ENCODE results near the gene PDGFD. TPM values are rescaled to one million over a fixed set of nuclear protein-coding genes. Genes with fewer than 3 reads are reported as not detected.
"Not testable (repeated sequence)": the region's sequence is repeated elsewhere in the genome, so short reads cannot be mapped to it uniquely, and the experiment has no call there.

The PDGFD gene
- total RNA-seq, 1 experiment from 2014 or later, result 2.6 TPM

DNA sequence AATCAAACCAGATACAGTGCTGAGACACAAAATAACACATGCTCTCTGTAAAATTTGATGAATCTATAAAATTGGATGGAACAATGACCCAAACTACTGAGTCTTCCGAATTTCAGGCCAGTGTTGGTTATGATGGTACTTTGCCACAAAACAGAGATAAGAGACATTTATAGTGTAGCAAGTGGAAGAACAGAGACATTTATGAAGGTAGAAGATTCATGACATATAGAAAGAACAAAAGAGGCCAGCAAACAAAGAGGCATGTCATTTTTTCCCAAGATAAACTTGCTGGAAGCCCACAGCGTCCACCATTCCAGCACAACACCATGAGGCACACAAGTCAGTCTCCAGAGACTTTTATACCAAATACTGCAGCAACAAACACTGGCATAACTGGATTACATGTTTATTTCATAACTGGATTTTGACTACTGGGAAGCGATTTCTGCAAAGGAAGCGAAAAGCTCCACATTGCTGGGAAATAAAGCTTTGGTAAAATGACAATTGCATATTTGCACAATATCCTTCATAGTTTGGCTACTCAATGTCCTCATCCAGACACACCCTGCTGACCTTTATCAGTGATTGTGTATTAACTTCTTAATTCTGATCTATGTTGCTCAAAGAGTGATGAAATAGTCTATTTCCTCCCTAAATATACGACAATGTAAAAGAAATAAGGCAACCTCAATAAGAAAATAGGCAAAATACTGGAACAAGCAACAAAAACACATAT lies 110.0 kb downstream of the PDGFD start (continued):
- no peak for TF ChIP-seq TEAD4 (CRISPR knock-in tag; IDR thresholded peaks at IDR 0.05)
- no peak for TF ChIP-seq ZNF121 (CRISPR knock-in tag; IDR thresholded peaks at IDR 0.05)
- no peak for TF ChIP-seq SOX15 (CRISPR knock-in tag; IDR thresholded peaks at IDR 0.05)

DNA sequence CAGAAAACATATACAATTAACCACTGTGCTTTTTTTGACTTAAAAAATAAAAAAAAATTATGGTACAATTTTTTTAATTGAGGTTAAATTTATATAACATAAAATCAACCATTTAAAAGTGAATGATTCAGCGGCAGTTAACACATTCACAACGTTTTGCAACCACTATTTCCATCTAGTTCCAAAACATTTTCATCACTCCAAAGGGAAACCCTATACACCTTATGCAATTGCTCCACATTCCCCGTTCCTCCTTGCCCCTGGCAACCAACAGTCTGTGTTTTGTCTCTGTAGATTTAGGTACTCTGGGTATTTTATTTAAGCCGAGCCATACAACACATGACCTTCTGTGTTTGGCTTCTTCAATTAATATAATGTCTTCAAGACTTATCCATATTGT lies 112.2 kb downstream of the PDGFD start:
- no peaks in the 10 kb centered on the region for H3K27me3 Mint-ChIP-seq (ENCODE audit: low read depth)
- no peak for ATAC-seq
- ChIA-PET POLR2A (no interaction called here), CTCF (no interaction called here)
- TF ChIP-seq TCF7 (CRISPR knock-in tag; IDR thresholded peaks at IDR 0.05; ENCODE audit: low read depth) (no peak), ZNF671 (CRISPR knock-in tag; IDR thresholded peaks at IDR 0.05) (no peak), EMX1 (CRISPR knock-in tag; IDR thresholded peaks at IDR 0.05) (no peak), E2F1 (CRISPR knock-in tag; IDR thresholded peaks at IDR 0.05) (no peak), FOXP1 (CRISPR knock-in tag; IDR thresholded peaks at IDR 0.05; ENCODE audit: borderline replicate concordance) (no peak), SMAD3 (CRISPR knock-in tag; IDR thresholded peaks at IDR 0.05; ENCODE audit: borderline replicate concordance) (no peak), ZNF396 (CRISPR knock-in tag; IDR thresholded peaks at IDR 0.05; ENCODE audit: borderline replicate concordance) (no peak), MXD4 (CRISPR knock-in tag; IDR thresholded peaks at IDR 0.05; ENCODE audit: borderline replicate concordance) (no peak), JUN (CRISPR knock-in tag; IDR thresholded peaks at IDR 0.05) (no peak)
- TF ChIP-seq, protein P1, sequence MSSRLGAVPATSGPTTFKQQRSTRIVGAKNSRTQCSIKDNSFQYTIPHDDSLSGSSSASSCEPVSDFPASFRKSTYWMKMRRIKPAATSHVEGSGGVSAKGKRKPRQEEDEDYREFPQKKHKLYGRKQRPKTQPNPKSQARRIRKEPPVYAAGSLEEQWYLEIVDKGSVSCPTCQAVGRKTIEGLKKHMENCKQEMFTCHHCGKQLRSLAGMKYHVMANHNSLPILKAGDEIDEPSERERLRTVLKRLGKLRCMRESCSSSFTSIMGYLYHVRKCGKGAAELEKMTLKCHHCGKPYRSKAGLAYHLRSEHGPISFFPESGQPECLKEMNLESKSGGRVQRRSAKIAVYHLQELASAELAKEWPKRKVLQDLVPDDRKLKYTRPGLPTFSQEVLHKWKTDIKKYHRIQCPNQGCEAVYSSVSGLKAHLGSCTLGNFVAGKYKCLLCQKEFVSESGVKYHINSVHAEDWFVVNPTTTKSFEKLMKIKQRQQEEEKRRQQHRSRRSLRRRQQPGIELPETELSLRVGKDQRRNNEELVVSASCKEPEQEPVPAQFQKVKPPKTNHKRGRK (CRISPR knock-in tag; IDR thresholded peaks at IDR 0.05; ENCODE audit: borderline replicate concordance), result no peak
- TF ChIP-seq, protein P2, sequence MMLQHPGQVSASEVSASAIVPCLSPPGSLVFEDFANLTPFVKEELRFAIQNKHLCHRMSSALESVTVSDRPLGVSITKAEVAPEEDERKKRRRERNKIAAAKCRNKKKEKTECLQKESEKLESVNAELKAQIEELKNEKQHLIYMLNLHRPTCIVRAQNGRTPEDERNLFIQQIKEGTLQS (CRISPR knock-in tag; conservative IDR thresholded peaks at IDR 0.05), result no peak
- TF ChIP-seq, protein P3, sequence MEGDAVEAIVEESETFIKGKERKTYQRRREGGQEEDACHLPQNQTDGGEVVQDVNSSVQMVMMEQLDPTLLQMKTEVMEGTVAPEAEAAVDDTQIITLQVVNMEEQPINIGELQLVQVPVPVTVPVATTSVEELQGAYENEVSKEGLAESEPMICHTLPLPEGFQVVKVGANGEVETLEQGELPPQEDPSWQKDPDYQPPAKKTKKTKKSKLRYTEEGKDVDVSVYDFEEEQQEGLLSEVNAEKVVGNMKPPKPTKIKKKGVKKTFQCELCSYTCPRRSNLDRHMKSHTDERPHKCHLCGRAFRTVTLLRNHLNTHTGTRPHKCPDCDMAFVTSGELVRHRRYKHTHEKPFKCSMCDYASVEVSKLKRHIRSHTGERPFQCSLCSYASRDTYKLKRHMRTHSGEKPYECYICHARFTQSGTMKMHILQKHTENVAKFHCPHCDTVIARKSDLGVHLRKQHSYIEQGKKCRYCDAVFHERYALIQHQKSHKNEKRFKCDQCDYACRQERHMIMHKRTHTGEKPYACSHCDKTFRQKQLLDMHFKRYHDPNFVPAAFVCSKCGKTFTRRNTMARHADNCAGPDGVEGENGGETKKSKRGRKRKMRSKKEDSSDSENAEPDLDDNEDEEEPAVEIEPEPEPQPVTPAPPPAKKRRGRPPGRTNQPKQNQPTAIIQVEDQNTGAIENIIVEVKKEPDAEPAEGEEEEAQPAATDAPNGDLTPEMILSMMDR (IDR thresholded peaks at IDR 0.05), result no peak
- no peak for DNase-seq (ENCODE audit: low spot score)
- H3K4me1 Mint-ChIP-seq, result peaks cover 17% of the 10 kb centered on the region
- H3K36me3 Mint-ChIP-seq, result no peaks in the 10 kb centered on the region
- H3K27ac Mint-ChIP-seq, result no peak overlapping the region
- no peak overlapping the region for H3K4me3 Mint-ChIP-seq
- no peaks in the 10 kb centered on the region for H3K9me3 Mint-ChIP-seq

- no peaks in the 10 kb centered on the region for H3K9me3 Mint-ChIP-seq
- ChIA-PET POLR2A (no interaction called here), CTCF (no interaction called here)
- TF ChIP-seq HMGXB4 (CRISPR knock-in tag; IDR thresholded peaks at IDR 0.05), result no peak
- TF ChIP-seq TCF7 (CRISPR knock-in tag; IDR thresholded peaks at IDR 0.05; ENCODE audit: low read depth), result no peak
- TF ChIP-seq CREM (CRISPR knock-in tag; IDR thresholded peaks at IDR 0.05), result no peak
- DNase-seq (ENCODE audit: low spot score) (no peak), ATAC-seq (no peak)
- peaks cover 12% of the 10 kb centered on the region for H3K4me1 Mint-ChIP-seq
- no peak overlapping the region for H3K27ac Mint-ChIP-seq
- no peaks in the 10 kb centered on the region for H3K27me3 Mint-ChIP-seq (ENCODE audit: low read depth)
- no peaks in the 10 kb centered on the region for H3K36me3 Mint-ChIP-seq
- H3K4me3 Mint-ChIP-seq, result no peak overlapping the region
Observed at GRCh38 chr11:104049116-104049515, 114.8 kb downstream of the PDGFD start.

- H3K36me3 Mint-ChIP-seq; H3K9me3 Mint-ChIP-seq; H3K27ac Mint-ChIP-seq; H3K4me3 Mint-ChIP-seq; CTCF ChIA-PET; H3K4me1 Mint-ChIP-seq; DNase-seq (ENCODE audit: low spot score); POLR2A ChIA-PET; ATAC-seq; H3K27me3 Mint-ChIP-seq (ENCODE audit: low read depth): not testable (repeated sequence)
Observed at GRCh38 chr11:104046858-104047257, 117.1 kb downstream of the PDGFD start.

Measured in WTC11 (cell line).